ENCODE results near the gene PCDHAC2. TPM values are rescaled to one million over a fixed set of nuclear protein-coding genes. Genes with fewer than 3 reads are reported as not detected.
A peak's percentile ranks its signal among the peaks of the same experiment; 100 is the strongest.

PCDHAC2 gene, protein sequence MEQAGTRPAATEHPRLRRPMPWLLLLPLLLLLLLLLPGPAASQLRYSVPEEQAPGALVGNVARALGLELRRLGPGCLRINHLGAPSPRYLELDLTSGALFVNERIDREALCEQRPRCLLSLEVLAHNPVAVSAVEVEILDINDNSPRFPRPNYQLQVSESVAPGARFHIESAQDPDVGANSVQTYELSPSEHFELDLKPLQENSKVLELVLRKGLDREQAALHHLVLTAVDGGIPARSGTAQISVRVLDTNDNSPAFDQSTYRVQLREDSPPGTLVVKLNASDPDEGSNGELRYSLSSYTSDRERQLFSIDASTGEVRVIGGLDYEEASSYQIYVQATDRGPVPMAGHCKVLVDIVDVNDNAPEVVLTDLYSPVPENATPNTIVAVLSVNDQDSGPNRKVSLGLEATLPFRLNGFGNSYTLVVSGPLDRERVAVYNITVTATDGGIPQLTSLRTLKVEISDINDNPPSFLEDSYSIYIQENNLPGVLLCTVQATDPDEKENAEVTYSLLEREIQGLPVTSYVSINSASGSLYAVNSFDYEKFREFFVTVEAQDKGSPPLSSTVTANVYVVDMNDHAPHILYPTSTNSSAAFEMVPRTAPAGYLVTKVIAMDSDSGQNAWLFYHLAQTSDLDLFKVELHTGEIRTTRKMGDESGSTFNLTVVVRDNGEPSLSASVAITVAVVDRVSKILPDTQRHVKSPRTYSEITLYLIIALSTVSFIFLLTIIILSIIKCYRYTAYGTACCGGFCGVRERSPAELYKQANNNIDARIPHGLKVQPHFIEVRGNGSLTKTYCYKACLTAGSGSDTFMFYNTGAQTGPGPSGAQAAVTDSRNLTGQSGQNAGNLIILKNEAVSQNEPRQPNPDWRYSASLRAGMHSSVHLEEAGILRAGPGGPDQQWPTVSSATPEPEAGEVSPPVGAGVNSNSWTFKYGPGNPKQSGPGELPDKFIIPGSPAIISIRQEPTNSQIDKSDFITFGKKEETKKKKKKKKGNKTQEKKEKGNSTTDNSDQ
- total RNA-seq: 1 to 10 TPM in 3 of 4 donors, under 1 TPM in 1; 0.78 to 4.2 (median 2.5) TPM

DNA sequence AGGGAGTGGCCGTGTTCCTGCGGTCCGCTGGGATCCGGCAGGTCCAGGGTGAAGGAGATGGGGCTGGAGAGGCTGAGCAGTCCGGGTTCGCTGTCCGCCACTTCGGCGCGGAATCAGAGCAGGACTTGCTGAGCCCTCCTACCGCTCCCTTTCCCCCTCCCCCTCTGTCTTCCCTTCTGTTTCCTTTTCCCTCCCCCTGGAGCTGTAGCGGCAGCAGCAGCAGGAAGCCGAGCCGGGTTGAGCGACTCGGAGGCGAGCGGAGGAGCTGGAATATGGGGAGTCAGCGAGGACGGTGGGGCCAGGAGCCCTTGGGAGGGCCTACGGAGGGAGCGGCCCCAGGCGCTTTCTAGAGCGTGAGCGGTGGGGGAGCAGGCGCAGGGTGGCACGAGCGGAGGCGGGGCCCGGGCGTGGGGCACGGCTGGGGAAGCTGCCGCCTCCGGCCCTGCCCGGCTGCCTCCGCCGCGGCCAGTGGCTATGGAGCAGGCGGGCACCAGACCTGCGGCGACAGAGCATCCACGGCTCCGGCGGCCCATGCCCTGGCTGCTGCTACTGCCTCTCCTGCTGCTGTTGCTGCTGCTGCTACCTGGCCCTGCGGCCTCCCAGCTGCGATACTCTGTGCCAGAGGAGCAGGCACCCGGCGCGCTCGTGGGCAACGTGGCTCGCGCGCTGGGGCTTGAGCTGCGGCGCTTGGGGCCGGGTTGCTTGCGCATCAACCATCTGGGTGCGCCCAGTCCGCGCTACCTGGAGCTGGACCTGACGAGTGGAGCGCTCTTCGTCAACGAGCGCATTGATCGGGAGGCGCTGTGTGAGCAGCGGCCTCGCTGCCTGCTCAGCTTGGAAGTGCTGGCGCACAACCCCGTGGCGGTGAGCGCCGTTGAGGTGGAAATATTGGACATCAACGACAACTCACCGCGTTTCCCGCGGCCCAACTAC is at the start of gene PCDHAC2:
Gene PCDHAC2, plus strand, starts transcription at position 184 of the 933 bp plus-strand sequence. Its CDS starts 291 bp downstream, at position 475.
- no peaks in the 10 kb centered on the region for H3K36me3 ChIP-seq
- no peak for TF ChIP-seq POLR2A (IDR thresholded peaks at IDR 0.05)
- no peak for TF ChIP-seq EP300 (IDR thresholded peaks at IDR 0.05)
- TF ChIP-seq, protein P1, sequence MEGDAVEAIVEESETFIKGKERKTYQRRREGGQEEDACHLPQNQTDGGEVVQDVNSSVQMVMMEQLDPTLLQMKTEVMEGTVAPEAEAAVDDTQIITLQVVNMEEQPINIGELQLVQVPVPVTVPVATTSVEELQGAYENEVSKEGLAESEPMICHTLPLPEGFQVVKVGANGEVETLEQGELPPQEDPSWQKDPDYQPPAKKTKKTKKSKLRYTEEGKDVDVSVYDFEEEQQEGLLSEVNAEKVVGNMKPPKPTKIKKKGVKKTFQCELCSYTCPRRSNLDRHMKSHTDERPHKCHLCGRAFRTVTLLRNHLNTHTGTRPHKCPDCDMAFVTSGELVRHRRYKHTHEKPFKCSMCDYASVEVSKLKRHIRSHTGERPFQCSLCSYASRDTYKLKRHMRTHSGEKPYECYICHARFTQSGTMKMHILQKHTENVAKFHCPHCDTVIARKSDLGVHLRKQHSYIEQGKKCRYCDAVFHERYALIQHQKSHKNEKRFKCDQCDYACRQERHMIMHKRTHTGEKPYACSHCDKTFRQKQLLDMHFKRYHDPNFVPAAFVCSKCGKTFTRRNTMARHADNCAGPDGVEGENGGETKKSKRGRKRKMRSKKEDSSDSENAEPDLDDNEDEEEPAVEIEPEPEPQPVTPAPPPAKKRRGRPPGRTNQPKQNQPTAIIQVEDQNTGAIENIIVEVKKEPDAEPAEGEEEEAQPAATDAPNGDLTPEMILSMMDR (IDR thresholded peaks at IDR 0.05): no peak
- H3K4me1 ChIP-seq: peaks cover 0 to 18% (median 3%) of the 10 kb centered on the region in 4 donors
- no peaks in the 10 kb centered on the region for H3K9me3 ChIP-seq
- H3K4me3 ChIP-seq: peak within 1 kb of the TSS; percentile 43 to 64 (median 54)
- DNase-seq (ENCODE audit: low spot score in 2 of 2): no peak
- H3K27me3 ChIP-seq: no peaks in the 10 kb centered on the region
- WGBS, 2 donors: 4% methylated on average over 21 to 56 of the region's 80 CpGs
- peak within 1 kb of the TSS in 2 of 4 donors; percentile 46 to 67 for H3K27ac ChIP-seq

DNA sequence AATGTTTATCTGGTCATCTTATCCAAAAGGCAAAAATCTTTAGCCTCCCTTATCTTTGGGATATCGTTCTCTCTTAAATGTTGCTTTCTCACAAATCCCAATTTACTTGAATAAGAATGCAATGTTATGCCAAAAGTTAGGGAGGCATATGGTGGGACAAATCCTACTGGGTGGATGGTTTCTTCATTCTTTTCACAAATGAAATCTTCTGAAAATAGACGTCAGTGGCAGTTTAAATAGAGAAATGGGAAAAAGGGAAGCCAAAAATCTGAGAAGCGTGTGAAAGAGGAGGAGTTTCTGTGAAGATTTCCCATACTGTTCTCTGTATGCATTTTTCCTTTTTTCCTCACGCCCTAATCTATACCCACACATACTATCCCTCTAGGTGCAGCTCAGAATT is 42.7 kb upstream of the PCDHAC2 start:
- Histone ChIP-seq H3K27ac (no peak overlapping the region), H3K4me3 (no peak overlapping the region), H3K4me1 (peaks cover 0 to 24% (median 0%) of the 10 kb centered on the region in 4 donors), H3K9me3 (peaks cover 0 to under 1% (median 0%) of the 10 kb centered on the region in 4 donors), H3K27me3 (peaks cover 0 to 26% of the 10 kb centered on the region in 2 donors), H3K36me3 (no peaks in the 10 kb centered on the region)
- TF ChIP-seq POLR2A (IDR thresholded peaks at IDR 0.05): no peak
- TF ChIP-seq EP300 (IDR thresholded peaks at IDR 0.05): no peak
- TF ChIP-seq, protein P1 (IDR thresholded peaks at IDR 0.05): no peak
- WGBS, 2 donors: 61 to 67% methylated on average over 4 of the region's 4 CpGs
- DNase-seq (ENCODE audit: low spot score in 2 of 2): no peak

DNA sequence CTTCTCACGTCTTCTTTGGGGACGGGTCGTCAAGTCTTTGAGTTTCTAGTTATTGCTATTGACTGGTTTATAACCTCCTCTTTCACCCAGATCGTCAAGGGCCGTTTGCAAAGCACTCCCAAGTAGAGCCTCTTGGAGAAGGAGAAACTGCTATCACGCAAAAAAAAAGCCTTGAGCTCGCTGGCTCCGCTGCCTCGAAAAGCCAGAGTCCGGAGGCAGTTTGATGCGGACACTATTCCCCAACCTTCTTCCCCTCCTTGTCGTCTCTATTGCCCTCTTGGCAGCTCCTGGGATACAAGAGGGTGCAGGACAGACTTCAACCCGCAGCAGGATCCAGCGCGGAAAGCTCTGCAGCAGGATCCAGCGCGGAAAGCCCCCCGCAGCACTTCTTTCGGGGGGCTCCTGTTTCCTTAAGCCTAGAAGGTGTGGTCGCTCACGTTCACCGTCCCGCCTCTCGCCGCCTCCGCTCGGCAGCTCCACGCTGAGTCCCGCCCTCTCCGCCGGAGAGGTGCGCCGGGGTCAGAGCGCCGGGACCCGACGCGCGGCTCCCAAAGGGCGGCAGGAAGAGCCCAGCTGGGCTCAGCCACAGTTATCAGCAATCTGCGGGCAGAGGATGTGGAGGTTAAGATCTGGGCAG is 40.4 kb upstream of the PCDHAC2 start, which contains the start of gene PCDHAC1:
Gene PCDHAC1, plus strand, starts transcription at position 494 of the 637 bp plus-strand sequence. CDS start 594 bp downstream, outside the sequence.
- peak within 1 kb of the TSS; percentile 38 to 59 (median 45) for H3K4me3 ChIP-seq
- H3K4me1 ChIP-seq: peaks cover 0 to 24% (median 0%) of the 10 kb centered on the region in 4 donors
- H3K36me3 ChIP-seq: no peaks in the 10 kb centered on the region
- 2 to 4% methylated on average over 35 to 39 of the region's 41 CpGs for WGBS, 2 donors
- H3K9me3 ChIP-seq: no peaks in the 10 kb centered on the region
- no peak for DNase-seq (ENCODE audit: low spot score in 2 of 2)
- H3K27ac ChIP-seq: peak within 1 kb of the TSS in 2 of 4 donors; percentile 14 to 49
- TF ChIP-seq, protein P1 (IDR thresholded peaks at IDR 0.05): no peak
- TF ChIP-seq POLR2A (IDR thresholded peaks at IDR 0.05): no peak
- TF ChIP-seq EP300 (IDR thresholded peaks at IDR 0.05): no peak
- H3K27me3 ChIP-seq: peaks cover 0 to 36% of the 10 kb centered on the region in 2 donors
